Inflammatory macrophage treated with lipopolysaccharide for 1 hour (primary cell): Measurements from ENCODE around the gene LTBP2.
A peak's percentile ranks its signal among the peaks of the same experiment; 100 is the strongest.

Experiments
- DNase-seq, 2 donors: peaks; one replicate each; pipeline ENCODE4 v3.0.0-alpha.2; 2020 to 2022

The LTBP2 gene

DNA sequence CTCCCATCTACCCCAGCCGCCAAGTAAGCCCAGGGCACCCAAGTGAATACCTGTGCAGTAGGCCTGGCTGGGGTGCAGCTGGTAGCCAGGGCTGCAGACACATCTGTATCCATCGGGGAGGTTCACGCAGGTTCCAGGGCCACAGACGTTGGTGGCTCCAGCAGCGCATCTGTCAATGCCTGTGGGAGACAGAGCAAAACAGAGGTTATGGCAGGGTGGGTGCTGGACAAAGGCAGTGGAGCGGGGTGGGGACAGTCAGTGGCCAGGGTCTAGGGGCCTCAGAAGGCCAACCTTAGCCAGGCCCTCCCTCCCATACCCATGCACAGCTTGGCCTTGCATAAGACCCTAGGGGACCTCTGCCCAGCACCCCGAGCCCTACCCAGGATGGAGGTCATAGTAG lies 89.3 kb downstream of the LTBP2 start:
- DNase-seq, result no peak

GRCh38 chr14:74521756-74522155 lies 90.3 kb downstream of the LTBP2 start:
- DNase-seq, result no peak

- no peak for DNase-seq
These were observed 92.5 kb downstream of the LTBP2 start for GRCh38 chr14:74519316-74520074.

- DNase-seq, result no peak
These were observed 93.8 kb downstream of the LTBP2 start for GRCh38 chr14:74518221-74518620.

- no peak for DNase-seq
These were observed 94.3 kb downstream of the LTBP2 start for GRCh38 chr14:74517731-74518130.

DNA sequence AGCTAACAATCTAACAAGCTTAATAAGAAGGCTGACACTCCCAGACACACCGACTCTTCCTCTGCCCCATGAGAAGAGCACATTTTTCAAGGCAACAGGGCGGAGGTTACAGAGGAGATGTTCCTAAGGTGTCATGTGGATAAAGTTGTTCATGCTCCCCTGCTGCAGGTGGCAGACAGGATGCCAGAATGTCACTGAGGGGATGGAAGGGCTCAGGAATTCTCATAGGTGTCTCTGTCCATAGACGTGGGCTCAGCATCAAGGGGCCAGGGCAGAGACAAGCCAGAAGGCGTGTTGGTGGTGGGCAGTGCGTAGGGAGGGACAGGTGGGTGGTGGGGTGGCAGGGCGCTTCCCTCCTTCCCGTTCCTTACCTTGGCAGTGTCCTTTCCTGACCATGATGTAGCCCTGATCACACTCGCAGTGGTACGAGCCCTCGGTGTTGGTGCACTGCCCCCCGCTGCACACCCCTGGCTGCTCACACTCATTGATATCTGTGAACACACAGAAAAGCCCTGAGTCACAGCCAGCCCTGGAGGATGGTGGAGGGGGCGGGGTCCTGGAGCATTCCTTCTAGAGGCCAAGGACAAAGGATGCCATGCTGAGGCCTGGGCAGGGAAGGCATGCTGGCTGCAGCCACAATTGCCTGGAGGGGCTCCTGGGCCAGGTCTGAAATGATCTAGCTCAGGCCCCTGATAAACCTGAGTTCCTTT lies 95.4 kb downstream of the LTBP2 start:
- DNase-seq, result no peak

DNA sequence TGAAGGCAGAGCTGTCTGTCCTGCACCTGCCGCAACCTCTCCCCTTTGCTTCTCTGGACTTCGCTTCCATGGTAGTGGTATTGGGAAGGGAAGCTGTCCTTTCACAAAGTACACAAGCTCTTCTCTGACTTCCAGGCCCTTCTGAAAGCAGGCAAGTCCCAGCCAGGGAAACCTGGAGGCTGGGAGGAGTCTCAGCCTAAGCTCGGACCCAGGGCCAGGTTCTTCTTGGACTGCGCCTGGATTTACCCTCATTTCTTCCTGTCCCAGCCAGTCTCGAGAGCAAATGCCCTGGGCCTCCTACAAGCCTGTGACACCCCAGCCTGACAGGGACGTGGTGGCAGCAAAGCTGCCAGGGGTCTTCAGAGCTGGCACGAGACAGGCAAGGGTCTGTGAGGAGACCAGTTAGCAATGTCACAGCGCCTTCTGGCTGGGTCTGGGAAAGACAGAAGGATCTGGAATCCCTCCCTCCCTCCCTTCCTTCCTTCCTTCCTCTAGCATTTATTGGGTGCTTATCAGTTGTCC lies 96.1 kb downstream of the LTBP2 start:
- no peak for DNase-seq

DNA sequence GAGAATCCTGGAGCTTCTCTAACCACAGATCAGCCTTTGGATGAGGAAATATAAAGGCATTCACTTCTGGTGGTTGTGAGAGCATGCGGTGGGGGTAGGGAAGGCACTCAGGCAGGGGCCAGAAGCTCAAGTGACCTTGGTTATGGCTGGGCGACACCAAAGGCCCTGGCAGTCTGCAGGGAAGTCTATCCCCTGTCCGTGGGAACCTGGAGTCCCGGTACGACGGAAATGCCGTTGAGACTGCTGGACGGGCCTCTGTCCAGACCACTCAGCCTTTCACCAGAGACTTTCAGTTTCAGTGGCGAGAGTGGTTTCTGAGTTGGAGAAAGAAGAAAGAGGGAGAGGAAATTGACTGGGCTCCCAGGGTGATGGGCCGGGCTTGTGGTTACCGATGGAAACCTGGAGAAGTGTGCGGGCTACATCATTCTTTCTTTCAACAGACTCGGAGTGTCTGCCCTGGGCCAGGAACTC lies 97.5 kb downstream of the LTBP2 start:
- peak in 1 of 2 donors; percentile 52 for DNase-seq

DNA sequence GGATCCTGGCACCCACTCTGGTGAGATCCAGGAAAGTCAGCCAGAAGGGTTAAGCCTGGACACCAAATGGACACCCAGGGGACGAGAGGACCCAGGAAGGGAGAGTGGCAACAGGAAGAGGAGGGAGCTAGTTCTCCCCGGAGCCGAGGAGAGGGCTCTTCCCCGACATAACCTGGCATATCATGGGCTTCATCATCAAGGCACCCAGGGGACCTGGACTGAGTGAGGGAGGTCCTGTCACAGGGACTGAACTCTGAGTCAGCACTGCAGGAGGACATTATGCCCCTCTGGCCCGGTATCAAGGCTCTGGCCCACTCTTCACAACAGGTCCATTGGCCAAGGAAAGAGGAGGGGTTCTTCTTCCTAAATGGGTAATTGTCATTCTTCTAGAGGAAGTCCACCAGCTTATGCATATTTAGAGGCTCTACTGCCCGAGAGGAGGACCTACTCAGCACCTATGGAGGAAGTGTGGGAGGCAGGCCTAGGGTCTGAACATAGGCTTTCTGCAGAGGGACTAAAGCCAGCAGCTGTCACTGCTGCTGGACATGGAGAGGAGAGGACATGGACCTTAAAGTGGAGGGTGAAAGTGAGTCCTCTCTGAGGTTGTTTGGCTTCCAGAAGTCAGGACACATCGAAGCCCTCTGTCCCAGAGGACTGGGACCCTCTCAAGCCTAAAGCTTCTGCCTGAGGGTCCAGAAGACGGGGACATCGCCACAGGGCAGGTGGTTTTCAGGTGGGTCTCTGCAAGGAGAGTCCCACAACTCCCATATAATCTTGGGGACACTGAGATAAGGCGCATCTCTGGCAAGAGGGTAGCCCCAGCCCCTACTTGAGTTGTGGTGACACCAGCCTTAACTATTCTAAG lies 99.8 kb downstream of the LTBP2 start:
- DNase-seq, result no peak

- DNase-seq, result peak; percentile 48 to 53
These were observed 101.1 kb downstream of the LTBP2 start for GRCh38 chr14:74510959-74511409.

DNA sequence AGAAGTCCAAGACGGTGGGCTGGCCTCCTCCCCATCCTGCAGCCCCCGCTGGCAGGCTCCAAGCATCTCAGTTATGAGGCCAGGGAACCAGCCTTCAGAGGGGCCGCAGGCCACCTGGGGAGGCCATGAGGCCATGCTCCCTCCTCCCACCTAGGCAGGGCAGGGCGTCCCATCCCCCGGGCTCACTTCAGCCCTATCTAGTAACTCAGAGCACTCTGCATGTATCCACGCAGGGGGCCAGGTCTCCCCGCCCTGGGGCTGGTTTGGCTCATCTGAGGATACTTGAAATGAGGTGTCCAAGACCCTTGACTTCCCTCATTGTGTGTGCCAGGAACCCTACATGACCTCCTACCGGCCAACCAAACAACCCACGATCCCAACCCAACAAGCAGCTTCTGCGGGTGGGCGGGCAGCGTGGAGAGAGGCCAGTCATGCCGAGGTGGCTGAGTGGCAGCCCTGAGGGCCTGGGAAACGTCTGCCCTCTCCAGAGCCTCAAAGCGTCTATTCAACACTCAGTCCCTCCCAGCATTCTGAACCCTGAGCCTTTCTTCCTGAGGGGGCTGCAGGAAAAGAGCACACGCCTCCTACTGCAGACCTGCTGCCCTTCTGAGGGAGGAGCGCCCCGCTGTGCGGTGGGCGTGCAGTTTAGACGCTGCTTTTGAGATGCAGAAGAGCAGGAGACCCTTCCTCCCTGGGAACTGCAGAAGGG lies 101.7 kb downstream of the LTBP2 start:
- no peak for DNase-seq

DNA sequence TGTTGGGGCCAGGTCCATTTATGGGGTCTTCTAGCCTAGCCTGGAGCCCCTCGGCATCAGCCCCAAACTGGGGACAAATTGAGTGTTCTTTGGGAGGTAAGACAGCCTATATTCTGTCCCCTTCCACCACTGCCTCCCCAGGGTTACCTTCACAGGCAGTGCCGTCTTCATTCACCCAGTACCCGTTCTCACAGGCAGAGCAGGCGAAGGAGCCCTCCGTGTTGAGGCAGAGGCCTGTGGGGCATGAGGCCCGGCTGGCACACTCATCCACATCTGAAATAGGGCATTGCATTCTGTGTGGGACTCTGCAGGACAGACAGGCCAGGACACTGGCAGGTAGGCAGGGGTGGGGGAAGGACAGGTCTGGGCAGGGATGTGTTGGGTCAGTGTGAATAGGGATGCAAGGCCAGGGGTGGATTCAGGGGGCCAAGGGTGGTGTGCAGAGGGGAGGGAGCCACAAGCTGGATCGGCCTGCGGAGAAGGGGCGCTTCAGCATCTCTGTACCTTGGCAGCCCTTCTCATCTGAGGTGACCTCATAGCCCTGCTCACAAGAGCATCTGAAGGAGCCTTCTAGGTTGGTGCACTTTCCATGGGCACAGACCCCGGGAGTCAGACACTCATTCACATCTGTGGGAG lies 102.3 kb downstream of the LTBP2 start:
- DNase-seq, result no peak

- no peak for DNase-seq
These were observed 103.1 kb downstream of the LTBP2 start for GRCh38 chr14:74508844-74509428.

GRCh38 chr14:74508292-74508731 lies 103.7 kb downstream of the LTBP2 start:
- DNase-seq, result no peak

GRCh38 chr14:74507840-74508239 lies 104.2 kb downstream of the LTBP2 start:
- DNase-seq, result no peak

GRCh38 chr14:74507085-74507484 lies 105.0 kb downstream of the LTBP2 start:
- DNase-seq, result no peak

GRCh38 chr14:74506411-74506851 lies 105.6 kb downstream of the LTBP2 start:
- DNase-seq, result no peak

GRCh38 chr14:74505831-74506230 lies 106.2 kb downstream of the LTBP2 start:
- DNase-seq, result no peak

DNA sequence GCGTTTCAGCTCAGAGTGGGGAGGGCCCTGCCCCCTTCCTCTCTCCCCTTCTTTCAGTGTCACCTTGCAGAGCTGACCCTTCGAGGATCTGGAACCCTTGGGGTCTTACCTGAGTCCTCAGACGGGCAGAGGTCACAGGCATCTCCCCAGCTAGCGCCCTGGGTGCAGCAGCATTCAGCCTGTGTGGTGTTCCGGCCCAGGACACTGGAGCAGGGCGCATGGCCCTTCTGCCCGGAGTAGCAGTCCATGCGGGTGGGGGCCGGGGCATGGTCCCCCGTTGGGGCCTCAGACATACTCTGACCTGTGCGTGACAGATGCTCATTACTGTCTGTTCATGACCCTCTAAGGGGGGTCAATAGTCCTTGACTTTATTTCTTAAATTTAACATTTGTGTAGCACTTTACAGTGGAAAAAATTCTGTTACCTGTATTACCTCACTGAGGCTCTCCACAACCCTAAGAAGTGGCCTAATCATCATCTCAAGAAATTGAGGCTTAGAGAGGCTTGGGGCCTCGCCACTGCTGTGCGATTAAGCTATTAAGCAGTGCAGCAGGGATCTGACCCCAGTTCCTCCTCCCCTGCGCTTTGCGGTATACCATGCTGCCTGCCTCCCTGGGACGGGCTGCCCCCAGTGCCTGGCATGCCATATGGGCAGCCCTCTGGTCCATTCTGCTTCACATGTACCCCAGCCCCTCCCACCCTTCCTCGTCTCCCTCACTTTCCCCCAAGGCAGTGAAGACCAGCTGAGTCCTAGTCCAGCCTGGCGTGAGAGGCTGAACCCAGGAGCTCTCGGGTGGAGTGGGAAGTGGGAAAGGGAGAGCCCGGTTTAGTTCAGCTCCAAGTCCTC lies 106.9 kb downstream of the LTBP2 start:
- no peak for DNase-seq

- no peak for DNase-seq
These were observed 107.6 kb downstream of the LTBP2 start for GRCh38 chr14:74504412-74504811.
